Pancreas (tissue), 10 donors: ENCODE data around the gene UBR4. TPM values are rescaled to one million over a fixed set of nuclear protein-coding genes. Genes with fewer than 3 reads are reported as not detected.

Experiments
- ATAC-seq, 4 donors: fragments of 200-7000 bp; cut with Tn5 transposase; one replicate each; pipeline versions ENCODE4 v1.8.0 to v1.9.1; 2020; ENCODE audit warnings: mild to moderate bottlenecking in 4 of 4, moderate library complexity in 4 of 4
- DNase-seq, 6 donors: peaks; one replicate each; pipeline ENCODE4 v3.0.0-alpha.2; 2020
- FAIRE-seq: peaks from 2 replicates; lab custom pipeline; 2012; peaks lifted over from hg19 to GRCh38; lab: Jason Lieb, UNC
- H3K27ac ChIP-seq, 4 donors: fragments of 200-600 bp; sonication (generic); 1 replicate in 3 of 4; 2 replicates in 1 of 4; pipeline versions ENCODE4 v1.5.0 to v1.8.0; 2020
- H3K27me3 ChIP-seq, 4 donors: fragments of 200-600 bp; one replicate each; pipeline ENCODE4 v1.8.0; 2021
- H3K36me3 ChIP-seq, 3 donors: fragments of 200-600 bp; sonication (generic) in 1 of 3; one replicate each; pipeline versions ENCODE4 v1.5.0 to v1.8.0; 2020 to 2021
- H3K4me1 ChIP-seq, 3 donors: fragments of 200-600 bp; one replicate each; pipeline ENCODE4 v1.8.0; 2021
- H3K4me3 ChIP-seq, 4 donors: fragments of 200-600 bp; sonication (generic) in 2 of 4; one replicate each; pipeline versions ENCODE4 v1.5.0 to v1.8.0; 2020 to 2021
- H3K9me3 ChIP-seq, 4 donors: fragments of 200-600 bp; one replicate each; pipeline ENCODE4 v1.8.0; 2021
- CTCF ChIP-seq, 4 donors: fragments of 200-600 bp; sonication (generic) in 3 of 4; IDR thresholded peaks; one replicate each; pipeline versions ENCODE4 v1.5.0 to v1.8.0; 2021; ENCODE audit warnings: antibody characterized with exemption in 4 of 4
- WGBS, 2 donors: extraction: QIAGEN DNeasy Blood & Tissue Kit; methylation state at CpG; one replicate each; pipeline ENCODE4 v1.1.7; 2013; 5-methylcytosine and 5-hydroxymethylcytosine counted together
- intact Hi-C, 3 donors: fragments of 100-400 bp; cut with DNase I; formaldehyde crosslinking; loops; one replicate each; pipeline versions ENCODE4 v1.11.1 to v1.14.2; 2022
- polyA plus RNA-seq, 2 donors: library from polyadenylated mRNA; stranded (reverse); fragments of 200-250 nt; gene quantifications; one replicate each; pipeline ENCODE4 v1.2.3, GENCODE V29; 2013
- total RNA-seq, 6 donors: library from RNA; stranded (reverse); fragmentation: NEBNext Ultra II Directional in 4 of 6; extraction: Animal tissue kit (Norgen Biotek cat#: 25700) in 4 of 6; gene quantifications; one replicate each; pipeline versions ENCODE4 v1.2.1 to v1.2.4, GENCODE V29; 2021 to 2023
- donor health status: healthy with polysubstance abuse.
- donor health status: DM: no; HTN: no; CAD: no; lungs with moderate emphysema.
- donor health status: DM: no; HTN: no; CAD: no.
- donor health status: control.
- donor health status: control.
- donor health status: Bipolar disorder and iron deficiency.
- donor health status: DM: yes; HTN: yes; CAD: no.
- donor health status: DM: no; HTN: no; CAD: no.
- donor health status: DM: no; HTN: no; CAD: no.
- donor health status: DM: yes; HTN: yes; CAD: no.

UBR4 gene
- total and polyA plus RNA-seq, 8 donors: 45.3 to 140 (median 65.5) TPM

DNA sequence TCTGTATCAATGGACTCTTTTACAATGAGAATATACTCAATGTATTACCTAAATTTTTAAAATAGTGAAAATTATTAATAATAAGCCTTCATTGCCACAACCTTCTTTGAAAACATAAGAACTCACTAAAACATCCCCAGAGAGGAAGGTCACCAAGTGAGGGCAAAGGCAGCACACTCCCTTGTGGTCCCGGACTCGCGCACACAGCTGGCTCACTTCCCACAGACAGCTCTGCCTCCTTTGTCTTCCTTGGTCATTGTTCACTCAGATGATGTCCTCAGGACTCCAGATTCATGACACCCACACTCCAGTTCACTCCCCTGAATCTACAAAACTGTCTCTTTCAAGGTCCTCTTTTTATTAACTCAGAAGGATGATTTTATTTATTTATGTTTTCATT, 19.2 kb upstream of the UBR4 start:
- H3K36me3 ChIP-seq: peaks cover 0 to 43% (median 0%) of the 10 kb centered on the region in 3 donors
- intact Hi-C loops: no loop called here
- no peak overlapping the region for H3K27ac ChIP-seq
- H3K4me3 ChIP-seq: no peak overlapping the region
- FAIRE-seq: no peak
- no peak for TF ChIP-seq CTCF (IDR thresholded peaks at IDR 0.05)
- peaks cover 0 to 3% (median 0%) of the 10 kb centered on the region in 3 donors for H3K4me1 ChIP-seq
- no peaks in the 10 kb centered on the region for H3K9me3 ChIP-seq
- WGBS, 2 donors: 59 to 61% methylated on average over 3 of the region's 3 CpGs
- no peak for ATAC-seq
- no peak for DNase-seq
- H3K27me3 ChIP-seq: no peaks in the 10 kb centered on the region

GRCh38 chr1:19222979-19223824, 13.1 kb upstream of the UBR4 start:
- DNase-seq: no peak
- Histone ChIP-seq H3K4me3 (no peak overlapping the region), H3K4me1 (peaks cover 0 to 3% (median 0%) of the 10 kb centered on the region in 3 donors), H3K36me3 (peaks cover 0 to 43% (median 0%) of the 10 kb centered on the region in 3 donors), H3K27me3 (no peaks in the 10 kb centered on the region), H3K27ac (no peak overlapping the region), H3K9me3 (no peaks in the 10 kb centered on the region)
- peak in 3 of 4 donors; percentile 36 to 77 (median 69) for ATAC-seq
- TF ChIP-seq CTCF (IDR thresholded peaks at IDR 0.05): no peak
- no peak for FAIRE-seq
- WGBS, 2 donors: 76% methylated on average over 15 of the region's 15 CpGs
- intact Hi-C loops: no loop called here

DNA sequence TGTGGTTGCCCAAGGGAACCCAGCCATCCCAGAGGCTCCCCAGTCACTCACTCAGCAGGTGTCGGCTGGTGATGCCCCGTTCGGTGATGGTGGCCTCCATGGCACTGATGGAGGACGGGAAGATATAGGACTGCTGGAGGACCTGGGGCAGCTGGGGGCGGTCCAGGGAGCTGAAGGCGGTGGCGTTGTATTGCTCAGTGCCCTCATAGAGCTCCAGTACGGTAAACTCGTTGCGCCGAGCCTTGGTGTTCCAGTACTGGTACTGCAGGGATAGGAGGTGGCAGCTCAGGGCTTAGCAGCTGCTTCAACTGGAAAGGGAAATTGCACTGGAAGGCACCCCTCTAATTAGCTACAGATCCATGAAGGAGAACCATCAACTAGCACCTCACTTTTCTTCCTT, 12.5 kb upstream of the UBR4 start:
- Histone ChIP-seq H3K4me1 (peaks cover 0 to 3% (median 0%) of the 10 kb centered on the region in 3 donors), H3K27me3 (no peaks in the 10 kb centered on the region), H3K36me3 (peaks cover 0 to 43% (median 0%) of the 10 kb centered on the region in 3 donors), H3K27ac (no peak overlapping the region), H3K9me3 (no peaks in the 10 kb centered on the region), H3K4me3 (no peak overlapping the region)
- ATAC-seq: no peak
- intact Hi-C loops: no loop called here
- no peak for DNase-seq
- no peak for FAIRE-seq
- WGBS, 2 donors: 96 to 97% methylated on average over 11 of the region's 11 CpGs
- no peak for TF ChIP-seq CTCF (IDR thresholded peaks at IDR 0.05)

DNA sequence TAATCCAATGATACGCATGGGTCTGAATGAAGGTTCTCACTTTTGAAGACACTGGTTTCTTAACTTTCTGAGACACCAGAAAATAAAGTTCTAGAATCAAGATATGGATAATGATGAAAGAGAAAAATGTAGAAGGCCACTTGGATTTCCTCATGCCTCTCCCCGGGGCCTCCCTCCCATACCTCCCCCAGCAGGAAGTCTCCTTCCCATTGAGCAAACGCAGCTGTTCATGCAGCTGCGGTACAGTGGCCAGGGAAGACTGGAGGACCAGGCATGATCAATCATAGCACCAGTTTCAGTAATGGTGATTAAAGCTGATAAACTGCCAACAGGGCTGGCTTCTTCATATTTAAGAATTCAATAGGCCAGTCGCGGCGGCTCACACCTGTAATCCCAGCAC, 10.9 kb upstream of the UBR4 start:
- Histone ChIP-seq H3K4me3 (no peak overlapping the region), H3K4me1 (peaks cover 0 to 3% (median 0%) of the 10 kb centered on the region in 3 donors), H3K27me3 (no peaks in the 10 kb centered on the region), H3K9me3 (no peaks in the 10 kb centered on the region), H3K36me3 (peaks cover 0 to 28% (median 0%) of the 10 kb centered on the region in 3 donors), H3K27ac (no peak overlapping the region)
- no peak for TF ChIP-seq CTCF (IDR thresholded peaks at IDR 0.05)
- no peak for DNase-seq
- 77 to 86% methylated on average over 7 of the region's 7 CpGs for WGBS, 2 donors
- peak in 2 of 4 donors; percentile 33 to 37 for ATAC-seq
- intact Hi-C loops: no loop called here
- no peak for FAIRE-seq
